ENCODE results near the gene HOOK2.
"Not testable (repeated sequence)": the region's sequence is repeated elsewhere in the genome, so short reads cannot be mapped to it uniquely, and the experiment has no call there.

HOOK2 gene

DNA sequence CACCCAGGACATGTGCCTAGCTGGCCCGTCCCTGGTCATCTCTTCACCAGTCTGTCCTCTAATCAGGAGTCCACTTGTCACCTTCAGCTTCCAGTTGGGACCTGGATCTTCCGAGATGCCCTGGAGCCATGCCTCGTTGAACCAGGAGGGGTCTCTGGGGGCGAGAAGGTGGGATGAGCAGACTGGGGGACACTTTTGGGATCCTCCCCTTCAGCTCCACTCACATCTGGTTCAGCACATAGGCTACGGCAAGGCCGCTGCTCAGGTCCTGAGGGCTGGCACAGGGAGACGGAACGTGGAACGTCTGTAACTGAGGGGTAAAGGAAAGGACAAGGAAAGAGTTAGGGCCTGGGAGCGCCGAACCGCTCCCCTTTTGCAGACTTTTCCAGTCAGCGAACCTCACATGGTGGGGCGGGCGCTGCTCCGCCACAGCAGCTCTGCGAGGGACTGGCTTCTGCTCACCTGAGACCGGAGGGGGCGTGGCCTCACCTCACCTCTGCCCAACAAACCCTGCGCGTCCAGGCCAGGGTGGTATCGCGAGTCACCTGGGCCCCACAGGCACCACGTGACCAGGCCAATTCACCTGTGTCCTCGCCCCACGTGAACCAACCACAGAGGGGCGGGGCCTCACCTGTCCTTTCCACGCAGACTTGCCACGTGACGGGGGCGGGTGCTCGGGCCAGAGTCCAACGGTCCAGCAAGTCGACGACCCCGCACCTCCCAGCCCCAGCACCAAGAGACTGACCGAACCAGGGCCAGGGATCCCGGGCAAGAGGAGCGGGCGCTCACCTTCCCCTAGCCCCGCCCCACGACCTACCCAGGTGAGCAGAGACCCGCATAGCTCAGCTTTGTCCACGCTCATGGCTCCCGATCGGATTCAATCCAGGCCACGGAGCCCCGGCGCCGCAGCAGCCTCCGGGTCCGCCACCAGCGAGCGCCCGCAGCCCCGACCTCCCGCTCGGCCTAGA, at the start of gene HOOK2:
HOOK2 (minus strand) TSS at position 965 of the 968 bp plus-strand sequence; CDS start at position 862, 103 bp downstream.
- no peak for TF ChIP-seq JUND (IDR thresholded peaks at IDR 0.05; ENCODE audit: low read depth)
- in situ Hi-C loops (cut with HindIII; ENCODE audit: low pct_unique_long_range_greater_than_20kb, low sequenced_read_pairs): no loop called here
- DNase-seq (ENCODE audit: low read depth in 1 of 2, low spot score in 1 of 2): peak; percentile 92 to 99

DNA sequence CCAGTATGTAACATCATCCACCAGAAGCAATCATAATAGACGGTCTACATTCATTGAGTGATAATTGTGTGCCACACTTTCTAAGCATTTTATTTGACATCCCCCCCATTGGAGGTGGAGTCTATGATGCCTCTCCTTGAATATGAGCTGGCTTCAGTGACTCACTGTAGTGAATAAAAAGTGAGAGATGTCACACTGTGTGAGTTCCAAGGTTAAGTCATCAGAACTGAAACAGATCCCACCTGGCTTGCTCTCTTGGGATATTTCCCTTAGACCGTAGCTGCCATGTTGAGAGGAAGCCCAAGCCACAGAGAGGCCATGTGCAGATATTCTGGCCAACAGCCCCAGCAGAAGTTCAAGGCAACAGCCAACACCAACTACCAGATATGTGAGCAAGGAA, 46.4 kb upstream of the HOOK2 start:
- in situ Hi-C loops (cut with HindIII; ENCODE audit: low pct_unique_long_range_greater_than_20kb, low sequenced_read_pairs): no loop called here

DNA sequence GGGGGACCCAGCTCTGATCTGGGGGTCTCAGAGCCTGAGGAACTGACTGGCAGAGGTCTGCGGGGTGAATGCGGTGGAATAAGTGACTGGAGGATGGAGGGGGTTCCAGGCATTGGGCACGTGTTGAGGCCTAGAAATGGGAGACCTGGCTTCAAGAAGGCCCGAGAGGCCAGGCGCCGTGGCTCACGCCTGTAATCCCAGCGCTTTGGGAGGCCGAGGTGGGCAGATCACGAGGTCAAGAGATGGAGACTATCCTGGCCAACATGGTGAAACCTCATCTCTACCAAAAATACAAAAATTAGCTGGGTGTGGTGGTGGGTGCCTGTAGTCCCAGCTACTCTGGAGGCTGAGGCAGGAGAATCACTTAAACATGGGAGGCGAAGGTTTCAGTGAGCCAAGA, 42.5 kb upstream of the HOOK2 start:
- DNase-seq (ENCODE audit: low read depth in 1 of 2, low spot score in 1 of 2); in situ Hi-C loops (cut with HindIII; ENCODE audit: low pct_unique_long_range_greater_than_20kb, low sequenced_read_pairs): not testable (repeated sequence)

More for the DNA sequence above, 46.4 kb upstream of the HOOK2 start:
- no peak for TF ChIP-seq JUND (IDR thresholded peaks at IDR 0.05; ENCODE audit: low read depth)
- no peak for DNase-seq (ENCODE audit: low read depth in 1 of 2, low spot score in 1 of 2)

DNA sequence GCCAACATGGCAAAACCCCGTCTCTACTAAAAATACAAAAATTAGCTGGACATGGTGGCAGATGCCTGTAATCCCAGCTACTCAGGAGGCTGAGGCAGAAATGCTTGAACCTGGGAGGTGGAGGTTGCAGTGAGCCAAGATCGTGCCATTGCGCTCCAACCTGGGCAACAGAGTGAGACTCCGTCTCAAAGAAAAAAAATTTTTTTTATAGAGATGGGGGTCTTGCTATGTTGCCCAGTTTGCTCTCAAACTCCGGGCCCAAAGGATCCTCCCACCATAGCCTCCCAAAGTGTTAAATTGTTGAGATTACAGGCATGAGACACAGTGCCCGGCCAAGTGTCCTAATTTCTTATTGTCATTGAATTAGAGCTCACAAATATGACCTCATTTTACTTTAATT, 41.8 kb upstream of the HOOK2 start:
- in situ Hi-C loops (cut with HindIII; ENCODE audit: low pct_unique_long_range_greater_than_20kb, low sequenced_read_pairs); DNase-seq (ENCODE audit: low read depth in 1 of 2, low spot score in 1 of 2): not testable (repeated sequence)

- in situ Hi-C loops (cut with HindIII; ENCODE audit: low pct_unique_long_range_greater_than_20kb, low sequenced_read_pairs): no loop called here
- DNase-seq (ENCODE audit: low read depth in 1 of 2, low spot score in 1 of 2): no peak
- TF ChIP-seq JUND (IDR thresholded peaks at IDR 0.05; ENCODE audit: low read depth): no peak
These were observed 39.7 kb upstream of the HOOK2 start for GRCh38 chr19:12815088-12815487.

DNA sequence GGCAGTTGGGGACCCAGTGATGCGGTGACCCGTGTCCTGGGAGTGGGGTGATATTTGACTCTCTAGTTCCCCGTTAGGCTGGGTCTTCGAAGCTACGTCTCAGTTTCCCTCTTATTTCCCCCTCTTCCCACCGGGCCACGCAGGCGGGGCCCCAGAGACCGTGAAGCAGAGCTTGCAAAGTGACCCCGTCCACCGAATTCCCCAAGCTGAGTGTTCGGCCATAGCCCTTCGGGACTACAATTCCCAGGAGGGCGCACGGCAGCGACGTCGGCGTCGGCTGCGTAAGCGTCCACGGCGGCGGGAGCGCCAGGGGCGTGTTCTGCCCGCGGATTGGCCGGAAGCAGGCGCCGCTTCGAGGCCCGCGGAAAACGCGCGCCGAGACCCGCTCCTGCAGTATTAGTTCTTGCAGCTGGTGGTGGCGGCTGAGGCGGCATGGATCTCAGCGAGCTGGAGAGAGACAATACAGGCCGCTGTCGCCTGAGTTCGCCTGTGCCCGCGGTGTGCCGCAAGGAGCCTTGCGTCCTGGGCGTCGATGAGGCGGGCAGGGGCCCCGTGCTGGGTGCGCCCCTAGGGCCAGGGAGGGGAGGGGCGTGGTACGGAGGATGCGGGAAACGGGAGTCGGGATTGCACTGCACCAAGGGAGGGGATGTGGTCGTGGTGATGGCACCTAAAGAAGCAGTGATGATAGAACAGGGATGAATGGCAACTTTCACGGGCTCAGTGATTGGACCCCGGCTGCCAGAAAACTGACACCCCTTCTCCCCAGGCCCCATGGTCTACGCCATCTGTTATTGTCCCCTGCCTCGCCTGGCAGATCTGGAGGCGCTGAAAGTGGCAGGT, 31.1 kb upstream of the HOOK2 start, which contains the start of gene RNASEH2A:
RNASEH2A (plus strand) TSS at position 343 of the 840 bp plus-strand sequence; CDS start at position 433, 90 bp downstream.
- TF ChIP-seq JUND (IDR thresholded peaks at IDR 0.05; ENCODE audit: low read depth): no peak
- in situ Hi-C loops (cut with HindIII; ENCODE audit: low pct_unique_long_range_greater_than_20kb, low sequenced_read_pairs): no loop called here

DNA sequence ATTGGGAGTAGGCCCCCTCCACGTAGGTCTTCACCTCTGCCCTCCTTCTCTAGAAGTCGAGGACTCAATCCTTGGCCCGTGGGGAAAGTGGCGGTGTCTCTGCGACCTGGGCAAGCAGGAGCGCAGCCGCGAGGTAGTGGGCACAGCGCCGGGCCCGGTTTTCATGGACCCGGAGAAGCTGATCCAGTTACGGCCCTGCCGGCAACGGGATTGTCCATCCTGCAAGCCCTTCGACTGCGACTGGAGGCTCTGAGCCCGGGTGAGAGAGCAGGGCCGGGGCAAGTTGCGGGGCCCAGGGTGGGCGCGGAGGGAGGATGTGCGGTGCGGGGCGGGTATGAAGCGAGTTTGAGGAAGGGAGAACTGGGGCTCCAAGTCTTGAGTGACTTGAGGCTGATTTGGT, 28.7 kb upstream of the HOOK2 start:
- no peak for DNase-seq (ENCODE audit: low read depth in 1 of 2, low spot score in 1 of 2)
- in situ Hi-C loops (cut with HindIII; ENCODE audit: low pct_unique_long_range_greater_than_20kb, low sequenced_read_pairs): no loop called here
- no peak for TF ChIP-seq JUND (IDR thresholded peaks at IDR 0.05; ENCODE audit: low read depth)

More for the DNA sequence above, 31.1 kb upstream of the HOOK2 start, which contains the start of gene RNASEH2A:
- peak; percentile 83 to 88 for DNase-seq (ENCODE audit: low read depth in 1 of 2, low spot score in 1 of 2)

DNA sequence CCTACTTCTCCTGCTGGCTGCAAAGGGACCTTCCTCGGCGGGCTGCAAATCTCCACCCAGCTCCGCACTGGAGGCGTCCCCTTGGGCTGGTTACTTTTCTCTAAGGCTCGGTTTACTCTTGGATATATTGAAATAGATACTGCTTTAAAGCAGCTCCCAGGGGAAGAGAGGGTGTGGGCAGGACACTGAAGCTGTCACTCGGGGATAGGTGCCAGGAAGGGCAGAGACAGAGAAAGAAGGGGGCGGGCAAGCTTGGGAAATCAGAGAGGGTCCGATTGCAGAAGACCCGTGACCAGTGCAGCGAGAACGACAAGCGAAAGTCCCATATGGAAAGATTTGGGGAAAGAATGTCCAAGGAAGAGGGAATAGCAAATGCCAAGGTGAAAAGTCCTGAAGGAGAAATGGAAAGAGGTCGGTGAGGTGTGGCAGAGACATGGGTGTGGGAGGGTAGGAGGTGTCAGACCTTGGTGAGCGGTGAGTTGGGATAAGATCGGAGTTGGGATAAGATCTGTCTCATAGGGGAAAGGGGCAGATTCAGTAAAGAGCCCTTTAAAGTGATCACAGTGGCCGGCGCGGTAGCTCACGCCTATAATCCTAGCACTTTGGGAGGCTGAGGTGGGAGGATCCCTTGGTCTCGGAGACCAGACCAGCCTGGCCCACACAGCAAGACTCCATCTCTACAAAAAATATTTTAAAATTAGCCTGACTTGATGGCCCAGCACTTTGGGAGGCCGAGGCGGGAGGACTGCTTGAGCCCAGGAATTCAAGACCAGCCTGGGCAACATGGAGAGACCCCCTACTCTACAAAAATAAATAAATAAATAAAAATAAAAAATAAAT, 27.1 kb upstream of the HOOK2 start:
- no peak for TF ChIP-seq JUND (IDR thresholded peaks at IDR 0.05; ENCODE audit: low read depth)
- no peak for DNase-seq (ENCODE audit: low read depth in 1 of 2, low spot score in 1 of 2)

GRCh38 chr19:12801466-12802266, 26.3 kb upstream of the HOOK2 start, which contains the start of the genes PRDX2 and THSD8:
Gene PRDX2, minus strand, starts transcription at chr19:12801800. Its CDS starts 539 bp downstream, at chr19:12801261.
Gene THSD8, plus strand, starts transcription at chr19:12802069. Its CDS starts 3 bp downstream, at chr19:12802072.
- no peak for TF ChIP-seq JUND (IDR thresholded peaks at IDR 0.05; ENCODE audit: low read depth)
- DNase-seq (ENCODE audit: low read depth in 1 of 2, low spot score in 1 of 2): peak; percentile 67 to 88
- in situ Hi-C loops (cut with HindIII; ENCODE audit: low pct_unique_long_range_greater_than_20kb, low sequenced_read_pairs): no loop called here

More for the DNA sequence above, 27.1 kb upstream of the HOOK2 start:
- in situ Hi-C loops (cut with HindIII; ENCODE audit: low pct_unique_long_range_greater_than_20kb, low sequenced_read_pairs): no loop called here

DNA sequence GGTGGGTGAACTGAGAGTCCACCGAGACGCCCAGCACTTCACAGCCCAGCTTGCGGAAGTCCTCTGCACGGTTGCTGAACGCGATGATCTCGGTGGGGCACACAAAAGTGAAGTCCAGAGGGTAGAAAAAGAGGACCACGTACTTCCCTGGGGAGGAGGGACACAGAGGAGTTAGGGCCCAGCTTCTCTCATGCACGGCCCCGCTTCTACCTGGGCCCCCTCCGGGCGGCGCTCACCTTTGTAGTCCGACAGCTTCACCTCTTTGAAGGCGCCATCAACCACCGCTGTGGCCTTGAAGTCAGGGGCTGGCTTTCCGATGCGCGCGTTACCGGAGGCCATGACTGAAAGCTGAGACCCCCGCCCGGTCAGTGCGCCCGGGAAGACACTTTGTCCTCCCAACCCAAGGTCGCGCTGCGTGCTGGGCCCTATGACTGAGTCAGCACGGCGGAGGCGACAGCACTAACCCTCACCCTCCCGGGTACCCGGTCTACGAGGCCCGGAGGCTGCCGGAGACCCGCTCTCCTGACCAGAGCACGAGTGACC, 25.6 kb upstream of the HOOK2 start:
- in situ Hi-C loops (cut with HindIII; ENCODE audit: low pct_unique_long_range_greater_than_20kb, low sequenced_read_pairs): no loop called here
- no peak for TF ChIP-seq JUND (IDR thresholded peaks at IDR 0.05; ENCODE audit: low read depth)
- no peak for DNase-seq (ENCODE audit: low read depth in 1 of 2, low spot score in 1 of 2)

- in situ Hi-C loops (cut with HindIII; ENCODE audit: low pct_unique_long_range_greater_than_20kb, low sequenced_read_pairs): no loop called here
- no peak for DNase-seq (ENCODE audit: low read depth in 1 of 2, low spot score in 1 of 2)
- no peak for TF ChIP-seq JUND (IDR thresholded peaks at IDR 0.05; ENCODE audit: low read depth)
These were observed 25.1 kb upstream of the HOOK2 start for GRCh38 chr19:12800466-12800770.

Data from T47D (cell line).